GM12865 (cell line): ENCODE results near the gene TLDC2.

Experiments used
- DNase-seq: peaks from one replicate; pipeline ENCODE4 v3.0.0; 2010; ENCODE audit warnings: low read depth
- H3K4me3 ChIP-seq: 2 replicates; pipeline ENCODE4 v1.5.1; 2011; ENCODE audit warnings: mild to moderate bottlenecking, low read depth, low read length, control low read depth
- TF ChIP-seq, protein P1 (sequence below): IDR thresholded peaks from 2 replicates; pipeline ENCODE4 v1.5.1; 2011; ENCODE audit warnings: low read length, control low read depth, low read depth, inconsistent platforms; ENCODE audit not compliant: insufficient read depth; ENCODE audit errors: missing control alignments

TLDC2 gene

DNA sequence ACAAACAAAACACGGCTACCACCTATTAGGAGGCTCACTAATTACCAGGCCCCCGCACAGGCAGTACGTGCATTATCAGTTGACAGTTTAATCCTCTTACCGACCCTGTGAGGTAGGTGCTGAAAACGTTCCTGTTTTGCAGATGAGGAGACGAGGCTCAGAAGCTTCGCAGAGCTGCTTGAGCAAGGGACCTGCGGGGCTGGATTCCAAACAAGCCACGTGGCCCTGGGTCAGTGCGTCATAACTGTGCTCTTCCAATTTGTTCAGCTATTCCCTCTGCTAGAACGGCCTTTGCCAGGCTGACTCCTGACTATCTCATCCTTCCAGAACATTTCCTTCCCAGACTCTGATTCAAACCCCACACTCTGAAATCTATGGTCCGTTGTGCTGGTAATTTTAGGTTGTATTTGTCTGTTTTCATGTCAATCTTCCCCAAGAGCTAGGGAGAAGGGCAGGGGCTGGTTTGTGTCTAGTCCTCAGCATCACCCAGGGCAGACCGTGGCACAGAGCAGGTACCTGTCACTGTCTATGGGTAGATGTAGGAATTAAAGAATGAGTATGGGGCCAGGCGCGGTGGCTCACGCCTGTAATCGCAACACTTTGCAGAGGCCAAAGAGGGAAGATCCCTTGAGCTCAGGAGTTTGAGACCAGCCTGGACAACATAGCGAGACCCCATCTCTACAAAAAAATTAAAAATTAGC, 28.8 kb upstream of the TLDC2 start:
- TF ChIP-seq, protein P1, sequence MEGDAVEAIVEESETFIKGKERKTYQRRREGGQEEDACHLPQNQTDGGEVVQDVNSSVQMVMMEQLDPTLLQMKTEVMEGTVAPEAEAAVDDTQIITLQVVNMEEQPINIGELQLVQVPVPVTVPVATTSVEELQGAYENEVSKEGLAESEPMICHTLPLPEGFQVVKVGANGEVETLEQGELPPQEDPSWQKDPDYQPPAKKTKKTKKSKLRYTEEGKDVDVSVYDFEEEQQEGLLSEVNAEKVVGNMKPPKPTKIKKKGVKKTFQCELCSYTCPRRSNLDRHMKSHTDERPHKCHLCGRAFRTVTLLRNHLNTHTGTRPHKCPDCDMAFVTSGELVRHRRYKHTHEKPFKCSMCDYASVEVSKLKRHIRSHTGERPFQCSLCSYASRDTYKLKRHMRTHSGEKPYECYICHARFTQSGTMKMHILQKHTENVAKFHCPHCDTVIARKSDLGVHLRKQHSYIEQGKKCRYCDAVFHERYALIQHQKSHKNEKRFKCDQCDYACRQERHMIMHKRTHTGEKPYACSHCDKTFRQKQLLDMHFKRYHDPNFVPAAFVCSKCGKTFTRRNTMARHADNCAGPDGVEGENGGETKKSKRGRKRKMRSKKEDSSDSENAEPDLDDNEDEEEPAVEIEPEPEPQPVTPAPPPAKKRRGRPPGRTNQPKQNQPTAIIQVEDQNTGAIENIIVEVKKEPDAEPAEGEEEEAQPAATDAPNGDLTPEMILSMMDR = no peak
- DNase-seq = no peak
- H3K4me3 ChIP-seq = no peak overlapping the region

DNA sequence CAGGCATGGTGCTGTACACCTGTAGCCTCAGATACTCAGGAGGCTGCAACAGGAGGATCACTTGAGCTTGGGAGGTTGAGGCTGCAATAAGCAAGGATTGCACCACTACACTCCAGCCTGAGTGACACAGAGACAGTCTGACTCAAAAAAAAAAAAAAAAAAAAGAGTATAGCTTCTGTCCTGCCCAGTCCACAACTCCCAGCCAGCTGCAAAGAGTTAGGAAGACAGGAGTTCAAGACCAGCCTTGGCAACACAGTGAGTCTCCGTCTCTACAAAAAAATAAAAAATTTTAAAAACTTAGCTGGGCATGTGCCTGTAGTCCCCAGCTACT, 28.3 kb upstream of the TLDC2 start:
- no peak for DNase-seq
- no peak overlapping the region for H3K4me3 ChIP-seq
- TF ChIP-seq, protein P1 = no peak

DNA sequence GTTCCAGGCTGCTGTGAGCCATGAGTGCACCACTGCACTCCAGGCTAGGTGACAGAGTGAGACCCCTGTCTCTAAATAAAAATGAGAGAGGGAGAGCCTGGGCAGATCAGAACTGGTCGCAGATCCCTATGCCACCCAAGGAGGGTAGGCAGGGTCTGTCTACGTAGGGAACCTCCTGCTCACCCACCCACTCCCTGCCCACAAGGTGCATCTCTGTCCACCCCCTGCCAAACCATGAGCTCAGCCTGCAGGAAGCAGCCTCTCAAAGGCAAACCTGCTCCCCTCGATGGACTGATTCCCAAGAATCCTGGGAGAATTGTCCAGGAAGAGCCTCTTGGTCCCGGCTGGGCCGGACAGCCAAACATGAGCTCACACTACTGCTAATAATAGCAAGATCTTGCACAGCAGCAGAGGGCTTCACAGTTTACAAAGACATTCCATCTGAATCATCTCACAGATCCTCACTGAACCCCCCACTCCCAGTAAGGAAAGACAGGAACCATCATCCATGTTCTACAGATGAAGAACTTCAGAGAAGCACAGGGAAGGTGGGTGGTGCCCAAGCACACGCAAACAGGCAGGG, 27.8 kb upstream of the TLDC2 start:
- H3K4me3 ChIP-seq = no peak overlapping the region
- DNase-seq = no peak
- TF ChIP-seq, protein P1 = no peak

DNA sequence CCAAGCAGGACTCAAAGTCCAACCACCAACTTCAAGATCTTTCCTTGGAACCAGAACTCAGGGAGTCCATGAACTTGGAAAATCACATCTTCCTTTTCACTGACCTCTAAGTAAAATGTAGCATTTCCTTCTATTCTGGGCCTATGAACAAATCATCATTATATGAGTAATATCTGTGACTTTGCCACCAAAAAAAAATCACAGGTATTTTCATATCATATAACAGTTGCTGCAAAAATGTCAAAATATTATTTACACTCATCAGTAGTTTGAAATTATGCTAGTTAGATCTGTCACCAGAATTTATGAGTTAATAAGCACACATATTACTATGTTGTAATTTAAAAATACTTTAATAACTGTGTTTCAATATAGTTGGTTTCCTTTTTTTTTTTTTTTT, 27.3 kb upstream of the TLDC2 start:
- TF ChIP-seq, protein P1 = no peak
- DNase-seq = no peak
- H3K4me3 ChIP-seq = no peak overlapping the region

DNA sequence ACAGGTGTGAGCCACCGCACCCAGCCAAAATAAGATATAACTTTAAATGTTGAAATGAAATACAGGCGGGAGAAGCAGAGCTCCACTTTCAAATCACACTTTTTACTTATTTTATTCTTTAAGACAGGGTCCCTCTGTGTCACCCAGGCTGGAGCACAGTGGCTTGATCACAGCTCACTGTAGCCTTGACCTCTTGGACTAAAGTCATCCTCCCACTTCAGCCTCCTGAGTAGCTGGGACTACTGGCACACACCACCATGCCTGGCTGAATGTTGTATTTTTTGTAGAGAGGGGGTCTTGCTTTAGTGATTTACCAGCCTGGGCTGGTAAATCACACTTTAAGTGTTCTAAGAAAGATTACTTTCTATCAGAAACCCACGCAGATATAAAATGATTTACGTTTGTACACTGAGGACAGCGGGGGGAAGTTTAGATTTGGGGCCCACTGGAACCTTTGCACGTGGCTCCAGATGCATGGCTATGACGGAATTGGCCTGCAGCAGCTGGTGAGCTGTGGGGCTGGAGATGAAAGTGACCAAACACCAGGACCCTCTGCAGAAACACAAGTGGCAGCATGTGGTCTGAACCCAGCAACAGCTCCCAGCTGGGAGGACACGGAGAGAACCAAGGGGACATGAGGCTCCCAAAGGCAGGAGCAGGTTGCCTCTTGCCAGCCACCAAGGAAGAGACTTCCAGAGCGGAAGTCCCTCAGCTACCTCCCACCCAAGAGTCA, 26.4 kb upstream of the TLDC2 start:
- TF ChIP-seq, protein P1 = no peak
- DNase-seq = no peak
- H3K4me3 ChIP-seq = no peak overlapping the region

DNA sequence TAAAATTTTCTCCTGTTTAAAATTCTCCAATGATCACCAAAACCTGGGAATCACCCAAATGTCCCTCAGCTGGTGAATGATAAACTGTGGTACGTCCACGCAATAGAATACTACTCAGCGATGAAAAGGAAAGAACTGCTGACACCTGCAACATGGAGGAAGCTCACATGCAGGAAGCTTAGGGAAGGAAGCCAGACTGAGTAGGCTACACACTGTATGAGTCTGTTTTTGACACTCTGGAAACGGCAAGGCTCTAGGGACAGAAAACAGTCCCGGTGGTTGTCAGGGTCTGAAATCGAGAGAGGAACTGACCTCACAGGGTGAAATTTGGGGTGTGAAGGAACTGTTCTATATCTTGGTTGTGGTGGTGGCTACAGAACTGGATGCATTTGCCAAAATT, 25.2 kb upstream of the TLDC2 start:
- TF ChIP-seq, protein P1 = no peak
- DNase-seq = peak; percentile 77
- no peak overlapping the region for H3K4me3 ChIP-seq
